NB4 (cell line): Measurements from ENCODE around the gene DPT.

Experiments used
- DNase-seq: peaks from one replicate; pipeline ENCODE4 v3.0.0; 2010; ENCODE audit warnings: low read depth
- H3K4me3 ChIP-seq: one replicate; pipeline ENCODE4 v1.5.1; 2011; ENCODE audit warnings: mild to moderate bottlenecking, low read depth, low read length, moderate library complexity
- MYC ChIP-seq: IDR thresholded peaks from 2 replicates; pipeline ENCODE4 v1.6.1; 2011; ENCODE audit warnings: low read depth, low read length
- POLR2A ChIP-seq: IDR thresholded peaks from 2 replicates; pipeline ENCODE4 v1.6.1; 2011; ENCODE audit warnings: mild to moderate bottlenecking; ENCODE audit not compliant: insufficient read length; ENCODE audit errors: extremely low read depth
- TF ChIP-seq, protein P1 (sequence below): IDR thresholded peaks from one replicate; pipeline ENCODE4 v1.5.1; 2012; ENCODE audit warnings: low read depth, low read length
- TF ChIP-seq, protein P2 (sequence below): IDR thresholded peaks from 2 replicates; pipeline ENCODE4 v1.6.1; 2011; ENCODE audit warnings: low read depth, low read length

Gene DPT

DNA sequence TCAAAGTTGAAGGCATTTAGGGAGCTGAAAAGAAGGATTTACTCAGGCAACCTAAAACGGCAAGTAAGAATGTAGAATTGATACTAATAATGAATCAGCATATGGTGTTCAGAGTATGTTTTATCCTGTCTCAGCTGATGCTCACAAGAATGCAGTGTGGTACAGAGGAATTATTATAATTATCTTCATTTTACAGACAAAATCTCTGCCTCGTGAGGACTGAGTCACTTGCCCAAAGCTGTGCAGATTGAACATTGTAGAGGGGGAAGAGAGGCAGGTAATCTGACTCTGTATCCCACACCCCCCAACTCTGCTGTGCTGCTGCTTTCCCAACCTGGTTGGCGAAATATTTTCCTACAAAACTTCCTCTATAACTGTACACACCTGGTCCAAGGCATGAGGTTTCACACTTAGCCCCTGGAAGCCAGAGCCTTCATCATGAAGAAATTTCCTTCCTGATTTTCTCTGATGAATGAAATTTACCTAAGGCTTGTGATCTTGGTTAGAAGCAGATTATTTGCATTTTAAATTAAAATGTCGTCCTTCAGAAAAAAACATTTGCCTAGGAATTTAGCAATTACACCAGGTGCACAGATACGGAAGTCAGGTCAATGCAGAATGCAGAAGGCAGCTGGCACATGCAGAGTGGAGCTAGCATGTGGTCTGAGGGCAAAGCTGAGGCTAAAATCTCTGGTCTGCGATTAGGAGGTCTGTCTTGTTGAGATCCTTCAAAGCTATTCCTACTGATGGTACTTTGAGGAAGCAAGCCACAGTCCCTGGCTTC lies 52.8 kb downstream of the DPT start:
- TF ChIP-seq MYC (no peak), POLR2A (no peak)
- TF ChIP-seq, protein P1, sequence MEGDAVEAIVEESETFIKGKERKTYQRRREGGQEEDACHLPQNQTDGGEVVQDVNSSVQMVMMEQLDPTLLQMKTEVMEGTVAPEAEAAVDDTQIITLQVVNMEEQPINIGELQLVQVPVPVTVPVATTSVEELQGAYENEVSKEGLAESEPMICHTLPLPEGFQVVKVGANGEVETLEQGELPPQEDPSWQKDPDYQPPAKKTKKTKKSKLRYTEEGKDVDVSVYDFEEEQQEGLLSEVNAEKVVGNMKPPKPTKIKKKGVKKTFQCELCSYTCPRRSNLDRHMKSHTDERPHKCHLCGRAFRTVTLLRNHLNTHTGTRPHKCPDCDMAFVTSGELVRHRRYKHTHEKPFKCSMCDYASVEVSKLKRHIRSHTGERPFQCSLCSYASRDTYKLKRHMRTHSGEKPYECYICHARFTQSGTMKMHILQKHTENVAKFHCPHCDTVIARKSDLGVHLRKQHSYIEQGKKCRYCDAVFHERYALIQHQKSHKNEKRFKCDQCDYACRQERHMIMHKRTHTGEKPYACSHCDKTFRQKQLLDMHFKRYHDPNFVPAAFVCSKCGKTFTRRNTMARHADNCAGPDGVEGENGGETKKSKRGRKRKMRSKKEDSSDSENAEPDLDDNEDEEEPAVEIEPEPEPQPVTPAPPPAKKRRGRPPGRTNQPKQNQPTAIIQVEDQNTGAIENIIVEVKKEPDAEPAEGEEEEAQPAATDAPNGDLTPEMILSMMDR, result no peak
- TF ChIP-seq, protein P2, sequence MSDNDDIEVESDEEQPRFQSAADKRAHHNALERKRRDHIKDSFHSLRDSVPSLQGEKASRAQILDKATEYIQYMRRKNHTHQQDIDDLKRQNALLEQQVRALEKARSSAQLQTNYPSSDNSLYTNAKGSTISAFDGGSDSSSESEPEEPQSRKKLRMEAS, result no peak
- no peak for DNase-seq
- no peak overlapping the region for H3K4me3 ChIP-seq

DNA sequence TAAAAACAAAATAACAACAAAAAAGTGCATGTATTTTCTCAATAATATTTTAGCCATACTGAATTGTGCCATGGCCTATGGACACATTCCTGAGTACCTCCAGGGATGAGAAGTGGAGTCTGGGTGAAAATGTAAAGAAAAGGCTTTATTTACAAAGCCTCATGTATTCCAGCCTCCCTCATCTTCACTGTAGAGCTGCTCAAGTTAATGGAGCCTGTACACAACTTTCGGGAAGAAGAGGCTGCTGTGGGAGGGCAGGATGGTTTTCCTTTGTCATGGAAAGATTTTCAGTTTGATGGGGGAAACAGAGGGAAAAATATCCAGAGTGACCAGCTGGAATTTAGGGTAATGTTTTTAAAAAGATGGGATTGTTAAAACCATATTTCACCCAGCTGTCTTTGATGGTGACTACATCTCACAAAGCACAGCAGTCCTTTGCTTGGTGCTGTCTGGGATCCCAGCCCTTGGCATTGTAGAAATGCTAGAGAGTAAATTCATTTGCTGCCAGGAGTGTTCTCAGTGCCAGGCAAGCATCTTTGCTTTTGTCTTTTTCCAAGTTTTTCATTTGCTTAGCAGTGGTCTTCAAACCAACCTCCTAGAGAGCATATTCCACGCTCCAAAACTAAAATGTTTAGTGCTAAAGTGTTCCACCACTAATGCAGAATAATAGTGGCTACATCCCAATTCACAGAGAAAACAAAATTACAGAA lies 54.9 kb downstream of the DPT start:
- no peak for DNase-seq
- no peak overlapping the region for H3K4me3 ChIP-seq
- TF ChIP-seq MYC (no peak), POLR2A (no peak)
- TF ChIP-seq, protein P2, result no peak
- TF ChIP-seq, protein P1, result no peak

DNA sequence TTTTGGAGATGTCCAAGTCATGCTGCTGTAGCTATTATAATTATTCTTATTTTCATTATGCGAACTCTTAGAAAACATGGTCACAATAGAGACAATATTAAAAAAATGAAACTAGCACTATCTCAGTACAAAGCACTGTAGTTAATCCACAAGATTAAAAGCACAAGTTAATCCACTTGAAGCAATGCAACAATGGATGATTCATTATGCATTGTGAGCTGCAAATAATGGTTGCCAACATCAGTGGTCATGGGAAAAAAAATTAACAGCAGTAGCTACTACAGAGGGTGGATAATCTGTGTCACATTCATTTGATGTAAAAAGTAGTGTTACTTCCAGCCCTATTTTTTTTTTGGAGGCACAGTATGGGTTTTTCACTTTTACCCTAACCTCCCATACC lies 56.7 kb downstream of the DPT start:
- H3K4me3 ChIP-seq, result no peak overlapping the region
- TF ChIP-seq, protein P2, result no peak
- TF ChIP-seq POLR2A (no peak), MYC (no peak)
- TF ChIP-seq, protein P1, result no peak
- DNase-seq, result no peak

DNA sequence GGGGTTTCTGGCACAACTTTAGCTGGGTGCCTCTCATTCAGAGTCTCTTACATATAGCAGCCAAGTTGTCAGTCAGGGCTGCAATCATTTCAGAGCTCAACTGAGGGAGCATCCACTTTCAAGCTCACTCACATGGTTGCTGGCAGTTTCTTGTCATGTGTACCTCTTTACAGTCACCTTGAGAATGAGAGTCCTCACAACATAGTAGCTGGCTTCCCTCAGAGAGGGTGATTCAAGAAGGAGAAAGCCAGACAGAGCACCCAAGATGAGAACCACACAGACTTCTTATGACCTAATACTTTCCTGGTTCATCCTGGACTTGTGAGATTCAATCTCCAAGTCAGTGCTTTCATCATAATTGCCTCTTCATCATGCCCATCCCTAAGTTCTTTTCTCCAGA lies 57.2 kb downstream of the DPT start:
- no peak overlapping the region for H3K4me3 ChIP-seq
- DNase-seq, result no peak
- TF ChIP-seq, protein P2, result no peak
- TF ChIP-seq, protein P1, result no peak
- TF ChIP-seq POLR2A, result no peak
- TF ChIP-seq MYC, result no peak

DNA sequence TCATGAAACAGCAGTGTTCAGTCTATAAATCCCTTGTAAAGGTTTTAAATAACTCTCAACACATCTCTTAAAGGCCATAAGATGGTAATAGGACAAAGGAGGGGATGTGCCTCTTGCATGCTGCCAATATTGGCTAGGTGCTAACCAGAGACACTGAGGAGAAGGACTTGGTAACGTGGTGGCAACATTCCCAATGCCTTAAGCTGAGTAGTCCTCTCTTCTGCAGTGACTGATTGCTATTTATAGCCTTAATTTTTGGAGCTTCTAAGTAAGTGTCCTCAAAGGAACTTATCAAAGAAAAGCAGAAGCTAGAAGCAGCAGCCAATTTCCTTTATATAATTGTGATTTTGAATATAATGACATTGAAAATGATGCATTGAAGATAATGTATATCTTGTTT lies 63.0 kb downstream of the DPT start:
- DNase-seq, result no peak
- TF ChIP-seq POLR2A (no peak), MYC (no peak)
- TF ChIP-seq, protein P2, result no peak
- TF ChIP-seq, protein P1, result no peak
- H3K4me3 ChIP-seq, result no peak overlapping the region
